Activated naive CD4-positive, alpha-beta T cell treated with Interleukin-2 at 50 U/mL for 16 hours (primary cell): Measurements from ENCODE around the gene ANKAR.
"Not testable (repeated sequence)": the region's sequence is repeated elsewhere in the genome, so short reads cannot be mapped to it uniquely, and the experiment has no call there.

Experiments used
- DNase-seq: peaks from one replicate; pipeline ENCODE4 v3.0.0-alpha.2; 2020

ANKAR gene

GRCh38 chr2:189709501-189710221 lies 35.2 kb downstream of the ANKAR start:
- DNase-seq: no peak

GRCh38 chr2:189717593-189717992 lies 43.1 kb downstream of the ANKAR start:
- DNase-seq: not testable (repeated sequence)

GRCh38 chr2:189719571-189719970 lies 45.1 kb downstream of the ANKAR start:
- no peak for DNase-seq

GRCh38 chr2:189723192-189723591 lies 48.7 kb downstream of the ANKAR start:
- no peak for DNase-seq
